Loucy (cell line): ENCODE data around the gene ACOT8.

ENCODE experiments used
- H2AFZ ChIP-seq: fragments of 200-600 bp; sonication (generic); 2 replicates; pipeline ENCODE4 v1.6.0; 2016; ENCODE audit warnings: antibody characterized with exemption, mild to moderate bottlenecking, low read length, moderate library complexity
- H3F3A ChIP-seq: fragments of 200-600 bp; 2 replicates; pipeline ENCODE4 v1.6.0; 2016; ENCODE audit warnings: antibody characterized with exemption, low read depth, mild to moderate bottlenecking
- H3K27me3 ChIP-seq: fragments of 200-600 bp; sonication (generic); 2 replicates; pipeline ENCODE4 v1.6.1; 2014; ENCODE audit warnings: low read length, mild to moderate bottlenecking; ENCODE audit not compliant: insufficient read depth, poor library complexity, severe bottlenecking
- H3K36me3 ChIP-seq: fragments of 200-600 bp; sonication (generic); 2 replicates; pipeline ENCODE4 v1.6.1; 2016; ENCODE audit warnings: low read length; ENCODE audit not compliant: insufficient read depth
- H3K4me1 ChIP-seq: fragments of 200-600 bp; sonication (generic); 2 replicates; pipeline ENCODE4 v1.5.1; 2014; ENCODE audit warnings: low read length, mild to moderate bottlenecking; ENCODE audit not compliant: insufficient read depth, poor library complexity, severe bottlenecking
- H3K4me2 ChIP-seq: fragments of 200-600 bp; sonication (generic); 2 replicates; pipeline ENCODE4 v1.6.0; 2014; ENCODE audit warnings: antibody characterized with exemption, low read length, low read depth, mild to moderate bottlenecking; ENCODE audit not compliant: poor library complexity, severe bottlenecking
- H3K4me3 ChIP-seq: fragments of 200-600 bp; sonication (generic); 2 replicates; pipeline ENCODE4 v1.5.1; 2014; ENCODE audit warnings: low read length, mild to moderate bottlenecking, mixed read lengths; ENCODE audit not compliant: poor library complexity, severe bottlenecking
- H3K79me2 ChIP-seq: fragments of 200-600 bp; sonication (generic); 2 replicates; pipeline ENCODE4 v1.6.1; 2014; ENCODE audit warnings: low read length; ENCODE audit not compliant: insufficient read depth
- H3K9ac ChIP-seq: fragments of 200-600 bp; sonication (generic); 2 replicates; pipeline ENCODE4 v1.6.0; 2014; ENCODE audit warnings: mild to moderate bottlenecking, low read depth, low read length, moderate library complexity; ENCODE audit not compliant: poor library complexity, severe bottlenecking
- H3K9me2 ChIP-seq: fragments of 200-600 bp; sonication (generic); replicated peaks from 2 replicates; pipeline ENCODE4 v1.6.1; 2016; ENCODE audit warnings: low read depth, low read length, mixed read lengths
- H3K9me3 ChIP-seq: fragments of 200-600 bp; sonication (generic); 2 replicates; pipeline ENCODE4 v1.6.1; 2014; ENCODE audit warnings: mild to moderate bottlenecking, antibody characterized with exemption, low read length, low read depth; ENCODE audit not compliant: insufficient read depth
- H4K20me1 ChIP-seq: fragments of 200-600 bp; sonication (generic); 2 replicates; pipeline ENCODE4 v1.6.0; 2014; ENCODE audit warnings: antibody characterized with exemption, low read length, mild to moderate bottlenecking; ENCODE audit not compliant: insufficient read depth, poor library complexity, severe bottlenecking
- CTCF ChIP-seq: fragments of 200-600 bp; sonication (generic); conservative IDR thresholded peaks from 2 replicates; pipeline ENCODE4 v1.5.1; 2014; ENCODE audit warnings: mild to moderate bottlenecking, antibody characterized with exemption, low read length
- EZH2phosphoT487 ChIP-seq: fragments of 200-600 bp; IDR thresholded peaks from 2 replicates; pipeline ENCODE4 v1.6.1; 2018; ENCODE audit warnings: antibody characterized with exemption, mild to moderate bottlenecking, moderate library complexity, borderline replicate concordance

ACOT8 gene

GRCh38 chr20:45840700-45841198, 16.4 kb downstream of the ACOT8 start:
- Histone ChIP-seq H3K4me1 (no peaks in the 10 kb centered on the region), H3K36me3 (peaks cover 10% of the 10 kb centered on the region; the same call in 1 of the 2 replicates), H3K79me2 (no peaks in the 10 kb centered on the region), H3K9me2 (no peaks in the 10 kb centered on the region), H4K20me1 (no peaks in the 10 kb centered on the region), H3K4me2 (no peak overlapping the region), H3K4me3 (no peak overlapping the region), H3K9ac (no peak overlapping the region), H3K9me3 (no peaks in the 10 kb centered on the region), H3K27me3 (no peaks in the 10 kb centered on the region), H3F3A (no peaks in the 10 kb centered on the region), H2AFZ (no peak overlapping the region)
- no peak for TF ChIP-seq CTCF
- TF ChIP-seq EZH2phosphoT487: no peak

GRCh38 chr20:45836841-45837240, 20.4 kb downstream of the ACOT8 start:
- Histone ChIP-seq H3K4me3 (no peak overlapping the region), H3K4me1 (peaks cover 8% of the 10 kb centered on the region), H4K20me1 (no peaks in the 10 kb centered on the region), H3K36me3 (no peaks in the 10 kb centered on the region), H3K79me2 (no peaks in the 10 kb centered on the region), H3F3A (no peaks in the 10 kb centered on the region), H3K9ac (no peak overlapping the region), H3K27me3 (no peaks in the 10 kb centered on the region), H3K9me2 (no peaks in the 10 kb centered on the region), H3K4me2 (no peak overlapping the region), H3K9me3 (no peaks in the 10 kb centered on the region), H2AFZ (no peak overlapping the region)
- TF ChIP-seq EZH2phosphoT487: no peak
- TF ChIP-seq CTCF: no peak

GRCh38 chr20:45835825-45836224, 21.4 kb downstream of the ACOT8 start:
- H3K9ac ChIP-seq: no peak overlapping the region
- H3K9me2 ChIP-seq: no peaks in the 10 kb centered on the region
- no peaks in the 10 kb centered on the region for H3K9me3 ChIP-seq
- no peak for TF ChIP-seq EZH2phosphoT487
- no peak for TF ChIP-seq CTCF
- H3K79me2 ChIP-seq: no peaks in the 10 kb centered on the region
- no peak overlapping the region for H3K4me2 ChIP-seq
- no peaks in the 10 kb centered on the region for H3F3A ChIP-seq
- peaks cover 8% of the 10 kb centered on the region for H3K4me1 ChIP-seq
- H4K20me1 ChIP-seq: no peaks in the 10 kb centered on the region
- no peak overlapping the region for H3K4me3 ChIP-seq
- no peak overlapping the region for H2AFZ ChIP-seq
- H3K36me3 ChIP-seq: no peaks in the 10 kb centered on the region
- H3K27me3 ChIP-seq: no peaks in the 10 kb centered on the region
